Kidney epithelial cell (primary cell): ENCODE data around the gene GPC6. TPM values are rescaled to one million over a fixed set of nuclear protein-coding genes. Genes with fewer than 3 reads are reported as not detected.

Source experiments
- DNase-seq: peaks from one replicate; pipeline ENCODE4 v3.0.0-alpha.2; 2010; ENCODE audit warnings: low read depth
- H3K27me3 ChIP-seq: 2 replicates; pipeline ENCODE4 v1.6.0; 2011; ENCODE audit warnings: low read length; ENCODE audit not compliant: control insufficient read depth, insufficient read depth
- H3K36me3 ChIP-seq: 2 replicates; pipeline ENCODE4 v1.5.1; 2011; ENCODE audit warnings: low read length; ENCODE audit not compliant: control insufficient read depth, insufficient read depth
- H3K4me3 ChIP-seq: 2 replicates; pipeline ENCODE4 v1.5.1; 2011; ENCODE audit warnings: low read depth, mild to moderate bottlenecking, control low read depth, low read length
- total RNA-seq: library from RNA; depleted of rRNA; stranded (reverse); fragments of >200 nt; gene quantifications from 2 replicates; pipeline ENCODE4 v1.2.3, GENCODE V29; 2015
- TF ChIP-seq, protein P1 (sequence below): IDR thresholded peaks from 2 replicates; pipeline ENCODE4 v1.5.1; 2011; ENCODE audit warnings: mild to moderate bottlenecking, moderate library complexity, low read length, control low read depth, inconsistent platforms; ENCODE audit not compliant: insufficient read depth, poor library complexity, severe bottlenecking

Gene GPC6
- total RNA-seq, 1 donor from 2014 or later = 62.7 TPM

GRCh38 chr13:93847162-93847561, 620.6 kb downstream of the GPC6 start:
- no peaks in the 10 kb centered on the region for H3K36me3 ChIP-seq
- H3K27me3 ChIP-seq = no peaks in the 10 kb centered on the region
- no peak overlapping the region for H3K4me3 ChIP-seq
- TF ChIP-seq, protein P1, sequence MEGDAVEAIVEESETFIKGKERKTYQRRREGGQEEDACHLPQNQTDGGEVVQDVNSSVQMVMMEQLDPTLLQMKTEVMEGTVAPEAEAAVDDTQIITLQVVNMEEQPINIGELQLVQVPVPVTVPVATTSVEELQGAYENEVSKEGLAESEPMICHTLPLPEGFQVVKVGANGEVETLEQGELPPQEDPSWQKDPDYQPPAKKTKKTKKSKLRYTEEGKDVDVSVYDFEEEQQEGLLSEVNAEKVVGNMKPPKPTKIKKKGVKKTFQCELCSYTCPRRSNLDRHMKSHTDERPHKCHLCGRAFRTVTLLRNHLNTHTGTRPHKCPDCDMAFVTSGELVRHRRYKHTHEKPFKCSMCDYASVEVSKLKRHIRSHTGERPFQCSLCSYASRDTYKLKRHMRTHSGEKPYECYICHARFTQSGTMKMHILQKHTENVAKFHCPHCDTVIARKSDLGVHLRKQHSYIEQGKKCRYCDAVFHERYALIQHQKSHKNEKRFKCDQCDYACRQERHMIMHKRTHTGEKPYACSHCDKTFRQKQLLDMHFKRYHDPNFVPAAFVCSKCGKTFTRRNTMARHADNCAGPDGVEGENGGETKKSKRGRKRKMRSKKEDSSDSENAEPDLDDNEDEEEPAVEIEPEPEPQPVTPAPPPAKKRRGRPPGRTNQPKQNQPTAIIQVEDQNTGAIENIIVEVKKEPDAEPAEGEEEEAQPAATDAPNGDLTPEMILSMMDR = no peak
- peak; percentile 48 for DNase-seq

DNA sequence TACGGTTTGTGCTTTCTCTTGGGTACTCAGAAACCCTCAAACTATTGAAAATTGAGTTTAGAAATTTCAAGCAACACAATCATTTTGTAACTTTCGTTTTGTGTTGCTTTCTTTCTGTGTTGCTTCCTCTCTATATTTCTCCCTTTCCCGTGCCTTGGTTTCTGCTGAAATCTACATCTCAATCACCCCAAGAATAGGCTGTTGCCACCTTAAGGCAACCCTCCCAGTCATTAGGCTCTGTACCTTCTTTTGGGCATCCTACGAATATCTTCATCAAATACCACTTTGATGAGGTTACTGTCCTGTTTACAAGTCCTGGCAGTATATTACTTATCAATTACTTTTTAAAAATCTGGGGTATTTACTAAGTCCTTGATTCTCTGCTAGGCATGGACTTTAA, 621.6 kb downstream of the GPC6 start:
- TF ChIP-seq, protein P1 = no peak
- Histone ChIP-seq H3K4me3 (no peak overlapping the region), H3K36me3 (no peaks in the 10 kb centered on the region)

GRCh38 chr13:93851236-93851635, 624.6 kb downstream of the GPC6 start:
- H3K36me3 ChIP-seq = no peaks in the 10 kb centered on the region
- H3K4me3 ChIP-seq = no peak overlapping the region
- H3K27me3 ChIP-seq = no peaks in the 10 kb centered on the region
- DNase-seq = no peak
- TF ChIP-seq, protein P1 = no peak

More for the DNA sequence above, 621.6 kb downstream of the GPC6 start:
- no peak for DNase-seq
- H3K27me3 ChIP-seq = no peaks in the 10 kb centered on the region

DNA sequence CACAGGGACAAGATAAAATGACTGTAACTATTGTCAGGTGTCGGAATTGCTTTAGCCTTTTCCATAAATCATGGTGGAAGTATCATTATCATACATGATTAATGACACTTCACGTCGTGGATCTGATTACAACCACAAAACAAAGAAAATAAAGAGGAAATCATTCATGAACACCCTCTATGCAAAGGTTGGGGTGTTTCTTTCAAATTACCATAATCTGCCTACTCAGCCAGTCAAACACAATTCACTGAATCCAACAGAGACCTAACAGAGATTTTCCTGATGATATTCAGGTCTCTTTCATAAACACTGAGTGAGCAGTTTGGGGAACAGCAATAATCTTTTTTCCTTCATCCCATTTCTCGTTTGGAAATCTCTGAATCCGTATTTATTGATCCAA, 627.3 kb downstream of the GPC6 start:
- no peak for DNase-seq
- Histone ChIP-seq H3K4me3 (no peak overlapping the region), H3K27me3 (no peaks in the 10 kb centered on the region), H3K36me3 (no peaks in the 10 kb centered on the region)
- TF ChIP-seq, protein P1 = no peak

- Histone ChIP-seq H3K4me3 (no peak overlapping the region), H3K36me3 (no peaks in the 10 kb centered on the region), H3K27me3 (no peaks in the 10 kb centered on the region)
- no peak for DNase-seq
- TF ChIP-seq, protein P1 = no peak
Measured at GRCh38 chr13:93857126-93857525, 630.5 kb downstream of the GPC6 start.

DNA sequence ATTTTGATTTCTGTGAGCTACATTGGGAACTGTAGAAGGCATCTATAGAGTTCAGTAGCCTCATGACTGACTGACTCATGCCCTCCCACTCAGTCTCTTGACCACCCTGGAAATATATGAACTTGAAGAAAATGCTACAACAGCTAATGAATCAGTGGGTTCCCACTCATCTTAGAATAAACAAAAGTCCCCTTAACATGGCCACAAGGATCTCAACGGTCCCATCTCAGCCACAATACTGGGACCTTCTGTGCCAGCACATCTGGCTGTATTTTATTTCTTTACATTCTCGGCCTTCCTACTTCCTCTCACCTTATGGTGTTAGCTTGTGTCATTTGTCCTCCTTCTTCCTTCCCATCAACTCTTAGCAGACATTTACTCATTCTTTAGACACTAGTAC, 633.1 kb downstream of the GPC6 start:
- no peak for DNase-seq
- H3K36me3 ChIP-seq = no peaks in the 10 kb centered on the region
- no peak overlapping the region for H3K4me3 ChIP-seq
- TF ChIP-seq, protein P1 = no peak
- no peaks in the 10 kb centered on the region for H3K27me3 ChIP-seq
